NB4 (cell line): ENCODE results near the gene ADK.

ENCODE experiments used
- POLR2A ChIP-seq: IDR thresholded peaks from 2 replicates; pipeline ENCODE4 v1.6.1; 2011; ENCODE audit warnings: mild to moderate bottlenecking; ENCODE audit not compliant: insufficient read length; ENCODE audit errors: extremely low read depth
- TF ChIP-seq, protein P1 (sequence below): IDR thresholded peaks from one replicate; pipeline ENCODE4 v1.5.1; 2012; ENCODE audit warnings: low read depth, low read length
- TF ChIP-seq, protein P2 (sequence below): IDR thresholded peaks from 2 replicates; pipeline ENCODE4 v1.6.1; 2011; ENCODE audit warnings: low read depth, low read length

DNA sequence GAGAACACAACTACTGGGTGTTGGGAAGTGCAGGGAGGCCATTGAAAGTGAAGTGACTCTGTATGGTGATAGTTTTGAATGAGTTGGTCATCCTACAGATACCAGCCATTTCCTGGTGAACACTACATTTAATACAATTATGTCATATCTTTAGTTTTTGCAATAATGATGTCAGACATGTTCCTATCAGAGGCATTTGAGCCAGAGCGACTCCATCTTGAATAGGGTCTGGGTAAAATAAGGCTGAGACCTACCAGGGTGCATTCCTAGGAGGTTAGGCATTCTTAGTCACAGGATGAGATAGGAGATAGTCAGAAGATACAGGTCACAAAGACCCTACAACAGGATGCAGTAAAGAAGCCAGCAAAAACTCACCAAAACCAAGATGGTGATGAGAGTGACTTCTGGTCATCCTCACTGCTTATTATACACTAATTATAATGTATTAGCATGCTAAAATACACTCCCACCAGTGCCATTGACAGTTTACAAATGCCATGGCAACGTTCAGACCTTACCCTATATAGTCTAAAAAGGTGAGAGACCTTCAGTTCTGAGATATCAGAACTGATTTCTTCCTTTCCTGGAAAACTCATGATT lies 28.2 kb downstream of the ADK start:
- TF ChIP-seq, protein P1, sequence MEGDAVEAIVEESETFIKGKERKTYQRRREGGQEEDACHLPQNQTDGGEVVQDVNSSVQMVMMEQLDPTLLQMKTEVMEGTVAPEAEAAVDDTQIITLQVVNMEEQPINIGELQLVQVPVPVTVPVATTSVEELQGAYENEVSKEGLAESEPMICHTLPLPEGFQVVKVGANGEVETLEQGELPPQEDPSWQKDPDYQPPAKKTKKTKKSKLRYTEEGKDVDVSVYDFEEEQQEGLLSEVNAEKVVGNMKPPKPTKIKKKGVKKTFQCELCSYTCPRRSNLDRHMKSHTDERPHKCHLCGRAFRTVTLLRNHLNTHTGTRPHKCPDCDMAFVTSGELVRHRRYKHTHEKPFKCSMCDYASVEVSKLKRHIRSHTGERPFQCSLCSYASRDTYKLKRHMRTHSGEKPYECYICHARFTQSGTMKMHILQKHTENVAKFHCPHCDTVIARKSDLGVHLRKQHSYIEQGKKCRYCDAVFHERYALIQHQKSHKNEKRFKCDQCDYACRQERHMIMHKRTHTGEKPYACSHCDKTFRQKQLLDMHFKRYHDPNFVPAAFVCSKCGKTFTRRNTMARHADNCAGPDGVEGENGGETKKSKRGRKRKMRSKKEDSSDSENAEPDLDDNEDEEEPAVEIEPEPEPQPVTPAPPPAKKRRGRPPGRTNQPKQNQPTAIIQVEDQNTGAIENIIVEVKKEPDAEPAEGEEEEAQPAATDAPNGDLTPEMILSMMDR = no peak
- no peak for TF ChIP-seq POLR2A
- TF ChIP-seq, protein P2, sequence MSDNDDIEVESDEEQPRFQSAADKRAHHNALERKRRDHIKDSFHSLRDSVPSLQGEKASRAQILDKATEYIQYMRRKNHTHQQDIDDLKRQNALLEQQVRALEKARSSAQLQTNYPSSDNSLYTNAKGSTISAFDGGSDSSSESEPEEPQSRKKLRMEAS = no peak
